Measurements from ENCODE around the gene GIPC1. TPM values are rescaled to one million over a fixed set of nuclear protein-coding genes. Genes with fewer than 3 reads are reported as not detected.

Gene GIPC1
- total and polyA plus RNA-seq, 9 of the 15 experiments (the other 6 are each of a cell fraction or from before 2014, with no cell fraction given): 0.49 to 54.7 (median 24.8) TPM

DNA sequence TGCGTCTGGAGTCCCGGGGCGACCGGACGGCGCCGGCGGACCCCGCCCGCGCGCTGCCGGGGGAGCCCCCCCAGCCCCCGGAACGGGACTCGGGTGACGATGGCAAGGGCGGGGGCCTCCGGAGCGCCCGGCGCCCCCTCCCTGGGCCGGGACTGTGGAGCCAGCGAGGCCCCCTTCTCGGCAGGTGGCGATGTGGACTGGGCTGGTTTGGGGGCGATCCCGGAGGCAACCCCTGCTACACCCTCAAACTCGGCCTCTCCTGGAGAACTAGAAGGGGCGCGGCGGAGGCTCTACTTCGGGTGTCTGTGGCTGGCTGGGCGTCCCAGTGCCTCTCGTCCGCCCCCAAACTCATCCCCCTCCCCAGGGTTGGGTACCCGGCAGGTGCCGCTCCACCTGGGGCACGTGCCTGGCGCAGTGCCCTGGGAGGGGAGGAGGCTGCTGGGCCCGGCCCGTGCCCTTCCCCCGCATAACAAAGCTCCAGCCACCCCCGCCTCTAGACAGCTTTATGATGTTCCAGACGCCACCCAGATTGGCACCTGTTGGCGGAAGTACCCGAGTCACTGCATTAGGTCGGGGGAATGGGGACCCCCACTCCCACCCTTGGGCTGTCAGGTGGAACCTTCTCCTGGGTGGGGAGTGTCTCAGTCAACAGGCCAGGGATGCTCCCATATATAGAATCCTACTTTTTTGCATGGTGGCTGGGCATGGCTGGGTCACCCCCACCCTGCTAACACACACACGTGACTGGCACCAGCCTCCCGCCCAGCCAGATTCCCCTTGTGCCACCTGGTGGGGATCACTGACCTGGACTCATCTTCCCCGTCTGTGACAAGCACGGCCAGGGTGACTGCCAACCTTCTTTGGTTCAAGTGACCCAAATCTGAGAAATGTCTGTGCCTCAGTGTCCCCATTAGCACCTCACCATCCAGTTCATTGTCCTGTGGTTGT lies 62.1 kb downstream of the GIPC1 start (continued):
- TF ChIP-seq, protein P1, sequence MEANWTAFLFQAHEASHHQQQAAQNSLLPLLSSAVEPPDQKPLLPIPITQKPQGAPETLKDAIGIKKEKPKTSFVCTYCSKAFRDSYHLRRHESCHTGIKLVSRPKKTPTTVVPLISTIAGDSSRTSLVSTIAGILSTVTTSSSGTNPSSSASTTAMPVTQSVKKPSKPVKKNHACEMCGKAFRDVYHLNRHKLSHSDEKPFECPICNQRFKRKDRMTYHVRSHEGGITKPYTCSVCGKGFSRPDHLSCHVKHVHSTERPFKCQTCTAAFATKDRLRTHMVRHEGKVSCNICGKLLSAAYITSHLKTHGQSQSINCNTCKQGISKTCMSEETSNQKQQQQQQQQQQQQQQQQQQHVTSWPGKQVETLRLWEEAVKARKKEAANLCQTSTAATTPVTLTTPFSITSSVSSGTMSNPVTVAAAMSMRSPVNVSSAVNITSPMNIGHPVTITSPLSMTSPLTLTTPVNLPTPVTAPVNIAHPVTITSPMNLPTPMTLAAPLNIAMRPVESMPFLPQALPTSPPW (CRISPR knock-in tag; IDR thresholded peaks at IDR 0.05): 0 out of 2 replicates have a peak, but pooled peaks have one; percentile 13
- TF ChIP-seq, protein P2, sequence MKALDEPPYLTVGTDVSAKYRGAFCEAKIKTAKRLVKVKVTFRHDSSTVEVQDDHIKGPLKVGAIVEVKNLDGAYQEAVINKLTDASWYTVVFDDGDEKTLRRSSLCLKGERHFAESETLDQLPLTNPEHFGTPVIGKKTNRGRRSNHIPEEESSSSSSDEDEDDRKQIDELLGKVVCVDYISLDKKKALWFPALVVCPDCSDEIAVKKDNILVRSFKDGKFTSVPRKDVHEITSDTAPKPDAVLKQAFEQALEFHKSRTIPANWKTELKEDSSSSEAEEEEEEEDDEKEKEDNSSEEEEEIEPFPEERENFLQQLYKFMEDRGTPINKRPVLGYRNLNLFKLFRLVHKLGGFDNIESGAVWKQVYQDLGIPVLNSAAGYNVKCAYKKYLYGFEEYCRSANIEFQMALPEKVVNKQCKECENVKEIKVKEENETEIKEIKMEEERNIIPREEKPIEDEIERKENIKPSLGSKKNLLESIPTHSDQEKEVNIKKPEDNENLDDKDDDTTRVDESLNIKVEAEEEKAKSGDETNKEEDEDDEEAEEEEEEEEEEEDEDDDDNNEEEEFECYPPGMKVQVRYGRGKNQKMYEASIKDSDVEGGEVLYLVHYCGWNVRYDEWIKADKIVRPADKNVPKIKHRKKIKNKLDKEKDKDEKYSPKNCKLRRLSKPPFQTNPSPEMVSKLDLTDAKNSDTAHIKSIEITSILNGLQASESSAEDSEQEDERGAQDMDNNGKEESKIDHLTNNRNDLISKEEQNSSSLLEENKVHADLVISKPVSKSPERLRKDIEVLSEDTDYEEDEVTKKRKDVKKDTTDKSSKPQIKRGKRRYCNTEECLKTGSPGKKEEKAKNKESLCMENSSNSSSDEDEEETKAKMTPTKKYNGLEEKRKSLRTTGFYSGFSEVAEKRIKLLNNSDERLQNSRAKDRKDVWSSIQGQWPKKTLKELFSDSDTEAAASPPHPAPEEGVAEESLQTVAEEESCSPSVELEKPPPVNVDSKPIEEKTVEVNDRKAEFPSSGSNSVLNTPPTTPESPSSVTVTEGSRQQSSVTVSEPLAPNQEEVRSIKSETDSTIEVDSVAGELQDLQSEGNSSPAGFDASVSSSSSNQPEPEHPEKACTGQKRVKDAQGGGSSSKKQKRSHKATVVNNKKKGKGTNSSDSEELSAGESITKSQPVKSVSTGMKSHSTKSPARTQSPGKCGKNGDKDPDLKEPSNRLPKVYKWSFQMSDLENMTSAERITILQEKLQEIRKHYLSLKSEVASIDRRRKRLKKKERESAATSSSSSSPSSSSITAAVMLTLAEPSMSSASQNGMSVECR (CRISPR knock-in tag; IDR thresholded peaks at IDR 0.05): 0 out of 2 replicates have a peak, but pooled peaks have one; percentile 17
- TF ChIP-seq LEF1 (IDR thresholded peaks at IDR 0.05) (no peak), HDAC8 (tag; IDR thresholded peaks at IDR 0.05) (no peak), NFIC (IDR thresholded peaks at IDR 0.05) (peak; percentile 81), SIN3B (IDR thresholded peaks at IDR 0.05; ENCODE audit: low read depth) (peak; percentile 59; the same call in 1 of the 2 replicates), THRAP3 (IDR thresholded peaks at IDR 0.05; ENCODE audit: borderline replicate concordance) (no peak), EGR1 (conservative IDR thresholded peaks at IDR 0.05) (peak; percentile 50), HNRNPLL (IDR thresholded peaks at IDR 0.05; ENCODE audit: low read depth, low read length, poor library complexity, severe bottlenecking) (peak; percentile 6)
- TF ChIP-seq, protein P3, sequence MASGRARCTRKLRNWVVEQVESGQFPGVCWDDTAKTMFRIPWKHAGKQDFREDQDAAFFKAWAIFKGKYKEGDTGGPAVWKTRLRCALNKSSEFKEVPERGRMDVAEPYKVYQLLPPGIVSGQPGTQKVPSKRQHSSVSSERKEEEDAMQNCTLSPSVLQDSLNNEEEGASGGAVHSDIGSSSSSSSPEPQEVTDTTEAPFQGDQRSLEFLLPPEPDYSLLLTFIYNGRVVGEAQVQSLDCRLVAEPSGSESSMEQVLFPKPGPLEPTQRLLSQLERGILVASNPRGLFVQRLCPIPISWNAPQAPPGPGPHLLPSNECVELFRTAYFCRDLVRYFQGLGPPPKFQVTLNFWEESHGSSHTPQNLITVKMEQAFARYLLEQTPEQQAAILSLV (tag; IDR thresholded peaks at IDR 0.05): no peak
- TF ChIP-seq, protein P4, sequence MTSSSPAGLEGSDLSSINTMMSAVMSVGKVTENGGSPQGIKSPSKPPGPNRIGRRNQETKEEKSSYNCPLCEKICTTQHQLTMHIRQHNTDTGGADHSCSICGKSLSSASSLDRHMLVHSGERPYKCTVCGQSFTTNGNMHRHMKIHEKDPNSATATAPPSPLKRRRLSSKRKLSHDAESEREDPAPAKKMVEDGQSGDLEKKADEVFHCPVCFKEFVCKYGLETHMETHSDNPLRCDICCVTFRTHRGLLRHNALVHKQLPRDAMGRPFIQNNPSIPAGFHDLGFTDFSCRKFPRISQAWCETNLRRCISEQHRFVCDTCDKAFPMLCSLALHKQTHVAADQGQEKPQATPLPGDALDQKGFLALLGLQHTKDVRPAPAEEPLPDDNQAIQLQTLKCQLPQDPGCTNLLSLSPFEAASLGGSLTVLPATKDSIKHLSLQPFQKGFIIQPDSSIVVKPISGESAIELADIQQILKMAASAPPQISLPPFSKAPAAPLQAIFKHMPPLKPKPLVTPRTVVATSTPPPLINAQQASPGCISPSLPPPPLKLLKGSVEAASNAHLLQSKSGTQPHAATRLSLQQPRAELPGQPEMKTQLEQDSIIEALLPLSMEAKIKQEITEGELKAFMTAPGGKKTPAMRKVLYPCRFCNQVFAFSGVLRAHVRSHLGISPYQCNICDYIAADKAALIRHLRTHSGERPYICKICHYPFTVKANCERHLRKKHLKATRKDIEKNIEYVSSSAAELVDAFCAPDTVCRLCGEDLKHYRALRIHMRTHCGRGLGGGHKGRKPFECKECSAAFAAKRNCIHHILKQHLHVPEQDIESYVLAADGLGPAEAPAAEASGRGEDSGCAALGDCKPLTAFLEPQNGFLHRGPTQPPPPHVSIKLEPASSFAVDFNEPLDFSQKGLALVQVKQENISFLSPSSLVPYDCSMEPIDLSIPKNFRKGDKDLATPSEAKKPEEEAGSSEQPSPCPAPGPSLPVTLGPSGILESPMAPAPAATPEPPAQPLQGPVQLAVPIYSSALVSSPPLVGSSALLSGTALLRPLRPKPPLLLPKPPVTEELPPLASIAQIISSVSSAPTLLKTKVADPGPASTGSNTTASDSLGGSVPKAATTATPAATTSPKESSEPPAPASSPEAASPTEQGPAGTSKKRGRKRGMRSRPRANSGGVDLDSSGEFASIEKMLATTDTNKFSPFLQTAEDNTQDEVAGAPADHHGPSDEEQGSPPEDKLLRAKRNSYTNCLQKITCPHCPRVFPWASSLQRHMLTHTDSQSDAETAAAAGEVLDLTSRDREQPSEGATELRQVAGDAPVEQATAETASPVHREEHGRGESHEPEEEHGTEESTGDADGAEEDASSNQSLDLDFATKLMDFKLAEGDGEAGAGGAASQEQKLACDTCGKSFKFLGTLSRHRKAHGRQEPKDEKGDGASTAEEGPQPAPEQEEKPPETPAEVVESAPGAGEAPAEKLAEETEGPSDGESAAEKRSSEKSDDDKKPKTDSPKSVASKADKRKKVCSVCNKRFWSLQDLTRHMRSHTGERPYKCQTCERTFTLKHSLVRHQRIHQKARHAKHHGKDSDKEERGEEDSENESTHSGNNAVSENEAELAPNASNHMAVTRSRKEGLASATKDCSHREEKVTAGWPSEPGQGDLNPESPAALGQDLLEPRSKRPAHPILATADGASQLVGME (CRISPR knock-in tag; IDR thresholded peaks at IDR 0.05): 0 out of 2 replicates have a peak, but pooled peaks have one; percentile 13

Data from K562 (cell line).